NCI-H1417 treated with DMSO at 0.1 percent for 48 hours (cell line): ENCODE measurements around the gene METTL25B.

Experiments used
- DNase-seq: peaks from one replicate; lab custom pipeline; 2025; lab: John Stamatoyannopoulos, UW

METTL25B gene

DNA sequence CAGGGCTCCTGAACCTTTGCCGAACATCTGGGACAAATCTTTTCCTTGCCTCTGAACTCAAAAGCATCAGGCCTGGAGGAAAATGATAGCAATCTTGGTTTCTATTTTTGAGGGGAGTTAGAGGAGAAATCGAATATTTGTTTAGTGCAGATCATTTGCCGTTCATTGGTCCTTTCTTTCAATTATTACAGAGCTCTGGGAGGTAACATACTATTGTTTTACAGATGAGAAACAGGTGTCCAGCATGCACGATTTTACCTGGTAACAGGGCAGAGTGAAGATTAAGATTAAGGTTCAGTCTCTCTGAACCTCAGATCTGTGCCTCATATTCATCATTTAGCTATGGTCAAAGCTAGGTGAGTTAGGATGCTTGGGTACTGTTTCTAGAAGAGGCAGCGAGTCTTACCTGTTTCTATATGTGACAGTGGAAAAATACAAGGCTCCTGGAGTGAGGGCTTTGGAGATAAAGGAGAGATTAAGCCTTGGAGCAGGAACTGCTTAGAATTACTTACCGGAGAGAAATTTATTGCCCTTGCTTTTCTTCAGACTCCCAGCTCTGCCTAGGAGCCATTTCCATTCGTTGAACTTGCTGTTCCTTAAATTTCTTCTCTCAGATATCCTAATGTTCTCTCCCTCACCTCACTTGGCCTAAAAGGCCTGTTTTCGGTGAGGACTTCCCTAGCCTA lies 40.5 kb downstream of the METTL25B start:
- DNase-seq: no peak

GRCh38 chr1:156772222-156772621 lies 44.0 kb downstream of the METTL25B start:
- DNase-seq: no peak

GRCh38 chr1:156772728-156773497 lies 44.6 kb downstream of the METTL25B start:
- no peak for DNase-seq

DNA sequence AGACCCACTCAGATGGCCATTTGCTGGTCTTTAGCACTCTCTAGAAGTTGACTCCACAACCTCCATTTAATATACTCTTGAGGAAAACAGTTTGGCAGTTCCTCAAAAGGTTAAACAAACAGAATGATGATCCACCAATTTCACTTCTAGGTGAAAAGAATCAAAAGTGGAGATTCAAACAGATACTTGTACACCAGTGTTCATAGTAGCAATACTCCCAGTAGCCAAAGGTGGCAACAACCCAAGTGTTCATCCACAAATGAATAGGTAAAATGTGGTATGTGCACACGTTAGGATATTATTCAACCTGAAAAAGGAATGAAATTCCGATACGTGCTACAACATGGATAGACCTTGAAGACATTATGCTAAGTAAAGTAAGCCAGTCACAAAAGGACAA lies 45.3 kb downstream of the METTL25B start:
- no peak for DNase-seq

DNA sequence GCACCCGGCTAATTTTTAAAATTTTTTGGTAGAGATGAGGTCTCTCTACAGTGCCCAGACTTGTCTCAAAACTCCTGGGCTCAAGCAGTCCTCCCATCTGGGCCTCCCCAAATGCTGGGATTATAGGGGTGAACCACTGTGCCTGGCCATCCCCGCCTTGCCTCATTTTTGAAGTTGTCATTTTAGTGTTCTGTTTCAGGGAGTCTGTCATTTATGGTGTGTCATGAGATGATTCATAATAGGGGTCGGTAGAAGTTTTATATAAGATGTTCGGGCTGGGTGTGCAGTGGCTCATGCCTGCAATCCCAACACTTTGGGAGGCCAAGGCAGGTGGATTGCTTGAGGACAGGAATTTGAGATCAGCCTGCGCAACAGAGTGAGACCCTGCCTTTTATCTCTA lies 47.5 kb downstream of the METTL25B start:
- no peak for DNase-seq

- DNase-seq: no peak
Measured at GRCh38 chr1:156776942-156777341, 48.7 kb downstream of the METTL25B start.

DNA sequence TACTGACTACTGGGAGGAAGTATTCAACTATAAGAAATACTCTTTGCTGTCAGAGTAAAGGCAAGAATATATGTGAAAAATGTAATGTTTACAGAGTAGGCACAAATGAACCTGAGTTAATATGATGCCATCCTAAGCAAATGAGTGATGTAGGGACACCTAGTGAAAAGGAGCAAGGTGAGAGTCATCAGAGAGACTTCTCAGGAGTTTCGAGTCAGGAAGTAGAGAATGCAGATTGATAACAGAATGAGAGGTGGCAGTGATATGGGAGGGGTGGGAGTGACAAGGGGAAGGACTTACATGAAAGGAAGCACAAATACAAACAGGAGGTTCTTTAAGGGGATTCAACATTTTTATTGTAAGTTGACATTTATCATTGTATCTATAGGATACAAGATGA lies 49.3 kb downstream of the METTL25B start:
- no peak for DNase-seq

GRCh38 chr1:156781585-156782186 lies 53.4 kb downstream of the METTL25B start:
- no peak for DNase-seq

DNA sequence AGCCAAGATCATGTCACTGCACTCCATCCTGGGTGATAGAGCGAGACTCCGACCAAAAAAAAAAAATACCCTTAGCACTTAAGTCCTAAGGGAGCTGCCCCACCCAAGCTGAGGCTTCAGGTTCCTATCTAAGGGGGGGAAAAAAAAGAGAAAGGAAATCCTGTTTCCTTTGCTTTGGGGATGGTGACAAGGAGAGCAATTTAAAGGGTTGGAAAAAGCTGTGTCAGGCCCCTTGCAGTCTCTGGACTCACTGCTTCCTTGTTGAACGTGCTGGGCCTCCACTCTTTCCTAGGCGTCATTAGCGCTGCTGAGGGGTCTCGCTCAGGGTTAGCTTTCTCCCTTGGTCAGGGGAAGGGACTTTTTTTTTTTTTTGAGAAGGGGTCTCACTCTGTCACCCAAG lies 57.2 kb downstream of the METTL25B start:
- no peak for DNase-seq
